Right lobe of liver (tissue), 4 donors: ENCODE data around the gene CEP250.

Source experiments
- POLR2A ChIP-seq: fragments of 450-650 bp; IDR thresholded peaks from one replicate; pipeline ENCODE4 v1.6.1; 2017; ENCODE audit warnings: antibody characterized with exemption, mild to moderate bottlenecking
- TF ChIP-seq, protein P1 (sequence below), 4 donors: fragments of 200-600 bp in 3 of 4; fragments of 450-650 bp in 1 of 4; IDR thresholded peaks; one replicate each; pipeline versions ENCODE4 v1.5.1 to v1.8.0; 2016 to 2022; ENCODE audit warnings: antibody characterized with exemption in 4 of 4, mild to moderate bottlenecking in 2 of 4
- donor health status: DM: no; HTN: no; CAD: no.
- donor health status: DM: no; HTN: no; CAD: no.
- donor health status: DM: no; HTN: yes; CAD: no.

DNA sequence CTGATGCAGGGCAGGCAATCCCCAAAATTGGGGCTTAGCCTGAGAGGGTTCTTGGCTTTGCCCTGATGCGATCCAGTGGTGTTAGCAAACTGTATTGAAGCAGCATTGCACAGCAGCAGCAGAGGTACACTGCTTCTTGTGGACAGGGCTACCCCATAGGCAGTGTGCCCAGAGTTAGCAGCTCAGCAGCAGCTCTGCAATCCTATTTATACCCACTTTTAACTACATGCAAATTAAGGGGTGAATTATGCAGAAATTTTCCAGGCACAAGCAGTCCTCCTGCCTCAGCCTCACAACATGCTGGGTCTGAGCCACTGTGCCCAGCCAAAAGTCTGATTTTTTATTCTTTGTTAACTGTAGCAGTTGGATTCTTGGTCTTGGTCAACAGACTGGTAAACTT is 70.2 kb downstream of the CEP250 start:
- TF ChIP-seq, protein P1, sequence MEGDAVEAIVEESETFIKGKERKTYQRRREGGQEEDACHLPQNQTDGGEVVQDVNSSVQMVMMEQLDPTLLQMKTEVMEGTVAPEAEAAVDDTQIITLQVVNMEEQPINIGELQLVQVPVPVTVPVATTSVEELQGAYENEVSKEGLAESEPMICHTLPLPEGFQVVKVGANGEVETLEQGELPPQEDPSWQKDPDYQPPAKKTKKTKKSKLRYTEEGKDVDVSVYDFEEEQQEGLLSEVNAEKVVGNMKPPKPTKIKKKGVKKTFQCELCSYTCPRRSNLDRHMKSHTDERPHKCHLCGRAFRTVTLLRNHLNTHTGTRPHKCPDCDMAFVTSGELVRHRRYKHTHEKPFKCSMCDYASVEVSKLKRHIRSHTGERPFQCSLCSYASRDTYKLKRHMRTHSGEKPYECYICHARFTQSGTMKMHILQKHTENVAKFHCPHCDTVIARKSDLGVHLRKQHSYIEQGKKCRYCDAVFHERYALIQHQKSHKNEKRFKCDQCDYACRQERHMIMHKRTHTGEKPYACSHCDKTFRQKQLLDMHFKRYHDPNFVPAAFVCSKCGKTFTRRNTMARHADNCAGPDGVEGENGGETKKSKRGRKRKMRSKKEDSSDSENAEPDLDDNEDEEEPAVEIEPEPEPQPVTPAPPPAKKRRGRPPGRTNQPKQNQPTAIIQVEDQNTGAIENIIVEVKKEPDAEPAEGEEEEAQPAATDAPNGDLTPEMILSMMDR (IDR thresholded peaks at IDR 0.05) = no peak
- no peak for TF ChIP-seq POLR2A
